PC-3 (cell line): Measurements from ENCODE around the gene ZNF682. TPM values are rescaled to one million over a fixed set of nuclear protein-coding genes. Genes with fewer than 3 reads are reported as not detected.

Experiments
- ATAC-seq: fragments of 200-7000 bp; cut with Tn5 transposase; 2 replicates; pipeline ENCODE4 v1.9.1; 2020; ENCODE audit warnings: mild to moderate bottlenecking, moderate library complexity
- BruUV-seq: library from RNA; stranded (reverse); fragments of 400-500 nt; replicated peaks from 2 replicates; lab custom pipeline; 2021; lab: Mats Ljungman, UMichigan
- CTCF ChIA-PET: fragments of 300-600 bp; sonication (Branson Sonifier 250); formaldehyde crosslinking; loops from one replicate; lab custom pipeline; 2022; ENCODE audit warnings: antibody characterized with exemption; lab: Charles Lee
- POLR2A ChIA-PET: fragments of 300-600 bp; sonication (Branson Sonifier 250); formaldehyde crosslinking; loops from one replicate; lab custom pipeline; 2022; ENCODE audit warnings: antibody characterized with exemption; ENCODE audit not compliant: unreplicated experiment; lab: Charles Lee
- DNase-seq: peaks from one replicate; pipeline ENCODE4 v3.0.0-alpha.2; 2015
- H2AFZ ChIP-seq: fragments of 300-600 bp; sonication (generic); 2 replicates; pipeline ENCODE4 v1.6.0; 2016; ENCODE audit warnings: antibody characterized with exemption, low read length
- H3F3A ChIP-seq: fragments of 300-600 bp; sonication (generic); one replicate; pipeline ENCODE4 v1.6.0; 2017; ENCODE audit warnings: antibody characterized with exemption, low read length, control low read depth, mild to moderate bottlenecking; ENCODE audit not compliant: unreplicated experiment
- H3K27ac ChIP-seq: fragments of 300-600 bp; sonication (generic); 2 replicates; pipeline ENCODE4 v1.5.1; 2016; ENCODE audit warnings: mild to moderate bottlenecking, low read length
- H3K27me3 ChIP-seq: fragments of 300-600 bp; sonication (generic); 2 replicates; pipeline ENCODE4 v1.6.1; 2016; ENCODE audit warnings: low read length, mixed read lengths
- H3K36me3 ChIP-seq: fragments of 300-600 bp; sonication (generic); 2 replicates; pipeline ENCODE4 v1.6.1; 2016; ENCODE audit warnings: low read depth, mixed run types, low read length, mixed read lengths
- H3K4me1 ChIP-seq: fragments of 300-600 bp; sonication (generic); 2 replicates; pipeline ENCODE4 v1.5.1; 2016; ENCODE audit warnings: low read length; ENCODE audit not compliant: insufficient read depth
- H3K4me2 ChIP-seq: fragments of 300-600 bp; sonication (generic); 2 replicates; pipeline ENCODE4 v1.6.0; 2016; ENCODE audit warnings: low read length
- H3K4me3 ChIP-seq: fragments of 300-600 bp; sonication (generic); 2 replicates; pipeline ENCODE4 v1.5.1; 2016; ENCODE audit warnings: mild to moderate bottlenecking, low read length, mixed read lengths
- H3K79me2 ChIP-seq: fragments of 300-600 bp; sonication (generic); 2 replicates; pipeline ENCODE4 v1.6.1; 2017; ENCODE audit warnings: low read length, mixed read lengths
- H3K9ac ChIP-seq: fragments of 300-600 bp; sonication (generic); 2 replicates; pipeline ENCODE4 v1.6.0; 2016; ENCODE audit warnings: mild to moderate bottlenecking, low read length
- H3K9me2 ChIP-seq: fragments of 300-600 bp; sonication (generic); replicated peaks from 2 replicates; pipeline ENCODE4 v1.6.1; 2016; ENCODE audit warnings: mixed run types, low read length, mixed read lengths
- H3K9me3 ChIP-seq: fragments of 300-600 bp; sonication (generic); 2 replicates; pipeline ENCODE4 v1.6.1; 2016; ENCODE audit warnings: low read length, mixed read lengths
- H4K20me1 ChIP-seq: fragments of 300-600 bp; sonication (generic); 2 replicates; pipeline ENCODE4 v1.6.1; 2016; ENCODE audit warnings: low read length, mixed read lengths
- EZH2 ChIP-seq: fragments of 300-600 bp; sonication (generic); IDR thresholded peaks from one replicate; pipeline ENCODE4 v1.6.1; 2017; ENCODE audit warnings: antibody characterized with exemption, mild to moderate bottlenecking, low read length; ENCODE audit not compliant: unreplicated experiment
- EZH2phosphoT487 ChIP-seq: fragments of 300-600 bp; sonication (generic); IDR thresholded peaks from 2 replicates; pipeline ENCODE4 v1.6.1; 2018; ENCODE audit warnings: mild to moderate bottlenecking, antibody characterized with exemption, low read length, borderline replicate concordance
- intact Hi-C: fragments of 100-400 bp; cut with micrococcal nuclease; formaldehyde crosslinking; loops from 2 replicates; pipeline ENCODE4 v1.9.0; 2023
- total RNA-seq: library from RNA; depleted of rRNA; stranded (reverse); fragments of >200 nt; gene quantifications from 2 replicates; pipeline ENCODE4 v1.2.3, GENCODE V29; 2014
- TF ChIP-seq, protein P1 (sequence below): fragments of 300-600 bp; sonication (generic); conservative IDR thresholded peaks from 2 replicates; pipeline ENCODE4 v1.5.1; 2017; ENCODE audit warnings: antibody characterized with exemption, low read depth, mild to moderate bottlenecking, low read length

Gene ZNF682
- total RNA-seq, 1 experiment from 2014 or later, result 3.5 TPM

DNA sequence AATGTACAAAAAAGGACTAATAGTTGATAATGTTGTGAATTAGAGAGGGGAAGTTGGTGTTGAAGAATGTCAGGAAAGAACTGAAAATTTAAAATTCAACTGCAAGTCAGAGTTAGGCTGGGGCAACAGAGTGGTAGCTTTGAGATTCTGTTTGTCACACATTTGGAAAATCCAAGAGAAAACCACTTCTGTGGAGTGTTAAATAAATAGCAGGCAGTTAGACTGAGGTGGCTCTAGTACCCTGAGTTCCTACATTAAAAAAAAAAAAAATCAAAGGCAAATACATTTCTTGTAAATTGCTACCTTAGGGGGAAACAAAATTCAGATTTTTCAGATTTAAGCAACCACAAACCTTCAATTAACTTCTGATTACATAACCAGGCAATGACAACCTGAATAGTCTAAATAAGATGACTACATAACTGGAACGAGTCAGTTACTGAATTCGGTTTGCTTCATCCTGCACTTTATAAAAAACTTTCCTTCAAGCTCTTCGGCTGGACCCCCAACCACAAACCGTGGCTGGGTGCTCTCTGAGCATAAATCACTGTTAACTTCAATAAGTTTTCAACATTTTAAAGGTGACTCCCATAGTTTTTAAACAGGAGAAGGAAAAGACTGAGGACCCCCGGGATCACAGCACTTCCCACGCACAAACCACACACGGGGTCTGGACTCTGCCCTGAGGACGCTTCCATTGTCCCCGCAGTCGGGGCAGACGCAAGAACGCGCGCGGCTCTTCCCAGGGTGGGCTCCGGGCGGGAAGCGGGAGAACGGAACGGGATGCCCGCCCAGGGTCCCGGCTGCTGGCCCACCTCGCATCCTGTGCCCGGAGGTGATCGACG is 725 bp downstream of the ZNF682 start:
- Histone ChIP-seq H3K9me2 (no peaks in the 10 kb centered on the region), H3F3A (no peaks in the 10 kb centered on the region), H4K20me1 (no peaks in the 10 kb centered on the region), H3K27me3 (no peaks in the 10 kb centered on the region), H3K27ac (no peak overlapping the region), H3K9ac (peak overlapping the region; percentile 41), H2AFZ (peak overlapping the region; percentile 81), H3K4me3 (peak overlapping the region; percentile 69), H3K4me2 (peak overlapping the region; percentile 77), H3K36me3 (no peaks in the 10 kb centered on the region), H3K4me1 (no peaks in the 10 kb centered on the region), H3K9me3 (0 out of 2 replicates have a peak, but pooled peaks cover 5% of the 10 kb centered on the region), H3K79me2 (no peaks in the 10 kb centered on the region)
- TF ChIP-seq, protein P1, sequence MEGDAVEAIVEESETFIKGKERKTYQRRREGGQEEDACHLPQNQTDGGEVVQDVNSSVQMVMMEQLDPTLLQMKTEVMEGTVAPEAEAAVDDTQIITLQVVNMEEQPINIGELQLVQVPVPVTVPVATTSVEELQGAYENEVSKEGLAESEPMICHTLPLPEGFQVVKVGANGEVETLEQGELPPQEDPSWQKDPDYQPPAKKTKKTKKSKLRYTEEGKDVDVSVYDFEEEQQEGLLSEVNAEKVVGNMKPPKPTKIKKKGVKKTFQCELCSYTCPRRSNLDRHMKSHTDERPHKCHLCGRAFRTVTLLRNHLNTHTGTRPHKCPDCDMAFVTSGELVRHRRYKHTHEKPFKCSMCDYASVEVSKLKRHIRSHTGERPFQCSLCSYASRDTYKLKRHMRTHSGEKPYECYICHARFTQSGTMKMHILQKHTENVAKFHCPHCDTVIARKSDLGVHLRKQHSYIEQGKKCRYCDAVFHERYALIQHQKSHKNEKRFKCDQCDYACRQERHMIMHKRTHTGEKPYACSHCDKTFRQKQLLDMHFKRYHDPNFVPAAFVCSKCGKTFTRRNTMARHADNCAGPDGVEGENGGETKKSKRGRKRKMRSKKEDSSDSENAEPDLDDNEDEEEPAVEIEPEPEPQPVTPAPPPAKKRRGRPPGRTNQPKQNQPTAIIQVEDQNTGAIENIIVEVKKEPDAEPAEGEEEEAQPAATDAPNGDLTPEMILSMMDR, result no peak
- TF ChIP-seq EZH2 (no peak), EZH2phosphoT487 (no peak)
- ChIA-PET POLR2A (no interaction called here), CTCF (no interaction called here)
- intact Hi-C loops, result no loop called here
- BruUV-seq, result no TSS peak
- DNase-seq (no peak), ATAC-seq (peak; percentile 42; the same call in 1 of the 2 replicates)

DNA sequence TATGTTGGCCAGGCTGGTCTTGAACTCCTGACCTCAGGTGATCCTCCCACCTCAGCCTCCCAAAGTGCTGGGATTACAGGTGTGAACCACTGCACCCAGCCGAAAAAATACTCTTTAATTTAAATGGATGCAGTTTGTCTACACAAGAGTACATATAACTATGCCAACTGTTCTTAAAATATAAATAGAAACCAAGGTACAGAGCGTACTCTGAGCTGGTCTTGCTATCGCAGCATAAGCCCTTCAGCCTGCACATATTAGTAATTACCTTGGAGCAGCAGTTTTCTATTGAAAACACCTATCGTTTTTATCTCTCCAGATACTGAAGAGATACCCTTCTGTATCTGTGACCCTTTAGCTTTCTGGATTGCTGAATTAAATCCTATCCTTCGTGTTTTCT is 3.4 kb downstream of the ZNF682 start:
- no peaks in the 10 kb centered on the region for H4K20me1 ChIP-seq
- ChIA-PET CTCF (no interaction called here), POLR2A (no interaction called here)
- TF ChIP-seq, protein P1, result no peak
- TF ChIP-seq EZH2, result no peak
- H2AFZ ChIP-seq, result no peak overlapping the region
- no TSS peak for BruUV-seq
- H3K79me2 ChIP-seq, result no peaks in the 10 kb centered on the region
- H3K9me3 ChIP-seq, result 0 out of 2 replicates have a peak, but pooled peaks cover 5% of the 10 kb centered on the region
- no peaks in the 10 kb centered on the region for H3F3A ChIP-seq
- ATAC-seq (no peak), DNase-seq (no peak)
- intact Hi-C loops, result no loop called here
- no peak overlapping the region for H3K4me2 ChIP-seq
- no peak overlapping the region for H3K9ac ChIP-seq
- no peak overlapping the region for H3K27ac ChIP-seq
- no peak overlapping the region for H3K4me3 ChIP-seq
- no peaks in the 10 kb centered on the region for H3K9me2 ChIP-seq
- no peaks in the 10 kb centered on the region for H3K4me1 ChIP-seq
- no peaks in the 10 kb centered on the region for H3K36me3 ChIP-seq
- H3K27me3 ChIP-seq, result no peaks in the 10 kb centered on the region

DNA sequence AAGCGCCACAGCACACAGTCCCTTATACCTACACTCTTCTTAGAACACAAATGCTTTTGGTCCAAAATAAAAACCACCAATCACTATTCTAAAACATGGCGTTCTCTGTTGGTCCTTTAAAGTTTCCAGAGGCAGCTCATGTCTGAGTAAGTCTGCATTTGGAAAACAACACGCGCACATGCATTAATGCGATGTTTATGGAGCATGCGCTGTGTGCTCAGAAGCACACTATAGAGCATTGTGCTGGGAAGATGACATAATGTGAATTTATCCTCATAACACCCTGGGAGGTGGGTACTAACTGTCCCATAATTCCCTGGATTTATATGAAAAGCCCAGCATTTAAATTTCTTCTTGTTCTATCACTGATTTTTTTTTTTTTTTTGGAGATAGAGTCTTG is 10.7 kb downstream of the ZNF682 start:
- TF ChIP-seq EZH2 (no peak), EZH2phosphoT487 (no peak)
- TF ChIP-seq, protein P1, result no peak
- intact Hi-C loops, result no loop called here
- no TSS peak for BruUV-seq
- H3K4me3 ChIP-seq, result no peak overlapping the region
- no peaks in the 10 kb centered on the region for H3K4me1 ChIP-seq
- H3K27ac ChIP-seq, result no peak overlapping the region
- H3K79me2 ChIP-seq, result no peaks in the 10 kb centered on the region
- CTCF ChIA-PET, result no interaction called here
- no peaks in the 10 kb centered on the region for H3K27me3 ChIP-seq
- H3F3A ChIP-seq, result no peaks in the 10 kb centered on the region
- no peak overlapping the region for H2AFZ ChIP-seq
- no peak for ATAC-seq
- POLR2A ChIA-PET, result no interaction called here
- no peaks in the 10 kb centered on the region for H4K20me1 ChIP-seq
- peaks cover 7% of the 10 kb centered on the region; the same call in 1 of the 2 replicates for H3K36me3 ChIP-seq
- DNase-seq, result no peak
- H3K9ac ChIP-seq, result no peak overlapping the region
- H3K9me2 ChIP-seq, result no peaks in the 10 kb centered on the region
- no peak overlapping the region for H3K4me2 ChIP-seq
- peaks cover 5% of the 10 kb centered on the region for H3K9me3 ChIP-seq
